ENCODE results near the gene ASPHD2.
A peak's percentile ranks its signal among the peaks of the same experiment; 100 is the strongest.

ASPHD2 gene

GRCh38 chr22:26484360-26484706 lies 55.3 kb downstream of the ASPHD2 start:
- no peak for DNase-seq (ENCODE audit: low read depth, low spot score)
- H3K4me3 ChIP-seq (ENCODE audit: low read length) = peak overlapping the region; percentile 77

- DNase-seq (ENCODE audit: low read depth, low spot score) = no peak
- peak overlapping the region; percentile 77 for H3K4me3 ChIP-seq (ENCODE audit: low read length)
These were observed 56.0 kb downstream of the ASPHD2 start for GRCh38 chr22:26485013-26485412.

GRCh38 chr22:26485806-26486390 lies 56.8 kb downstream of the ASPHD2 start:
- no peak overlapping the region for H3K4me3 ChIP-seq (ENCODE audit: low read length)
- no peak for DNase-seq (ENCODE audit: low read depth, low spot score)

- no peak for DNase-seq (ENCODE audit: low read depth, low spot score)
- no peak overlapping the region for H3K4me3 ChIP-seq (ENCODE audit: low read length)
These were observed 57.3 kb downstream of the ASPHD2 start for GRCh38 chr22:26486394-26486793.

- H3K4me3 ChIP-seq (ENCODE audit: low read length) = peak overlapping the region; percentile 2; the same call in 1 of the 2 replicates
- DNase-seq (ENCODE audit: low read depth, low spot score) = peak; percentile 80
These were observed 58.9 kb downstream of the ASPHD2 start for GRCh38 chr22:26487996-26488395.

- no peak overlapping the region for H3K4me3 ChIP-seq (ENCODE audit: low read length)
- no peak for DNase-seq (ENCODE audit: low read depth, low spot score)
These were observed 60.5 kb downstream of the ASPHD2 start for GRCh38 chr22:26489447-26490036.

- DNase-seq (ENCODE audit: low read depth, low spot score) = no peak
- no peak overlapping the region for H3K4me3 ChIP-seq (ENCODE audit: low read length)
These were observed 63.2 kb downstream of the ASPHD2 start for GRCh38 chr22:26492220-26492619.

GRCh38 chr22:26494506-26494905 lies 65.4 kb downstream of the ASPHD2 start:
- DNase-seq (ENCODE audit: low read depth, low spot score) = no peak
- H3K4me3 ChIP-seq (ENCODE audit: low read length) = no peak overlapping the region

Measured in Jurkat, Clone E6-1 (cell line).